Amygdala (tissue), 56 donors: ENCODE data around the gene SCUBE1.

Experiments
- DNase-seq, 56 donors: peaks; one replicate each; lab custom pipeline; 2025; lab: John Stamatoyannopoulos, UW

Gene SCUBE1

GRCh38 chr22:43305806-43306205 is 37.4 kb downstream of the SCUBE1 start:
- no peak for DNase-seq

- DNase-seq = no peak
Measured at GRCh38 chr22:43304831-43305590, 38.2 kb downstream of the SCUBE1 start.

GRCh38 chr22:43303751-43304150 is 39.4 kb downstream of the SCUBE1 start:
- no peak for DNase-seq

GRCh38 chr22:43303166-43303565 is 40.0 kb downstream of the SCUBE1 start:
- no peak for DNase-seq

GRCh38 chr22:43302531-43303041 is 40.6 kb downstream of the SCUBE1 start:
- no peak for DNase-seq

- DNase-seq = no peak
Measured at GRCh38 chr22:43301866-43302265, 41.3 kb downstream of the SCUBE1 start.

- no peak for DNase-seq
Measured at GRCh38 chr22:43300891-43301676, 42.1 kb downstream of the SCUBE1 start.

- no peak for DNase-seq
Measured at GRCh38 chr22:43299736-43300135, 43.4 kb downstream of the SCUBE1 start.

GRCh38 chr22:43298062-43298801 is 44.9 kb downstream of the SCUBE1 start:
- DNase-seq = no peak

- no peak for DNase-seq
Measured at GRCh38 chr22:43297270-43298061, 45.7 kb downstream of the SCUBE1 start.

GRCh38 chr22:43296276-43296902 is 46.8 kb downstream of the SCUBE1 start:
- no peak for DNase-seq

GRCh38 chr22:43295660-43296059 is 47.5 kb downstream of the SCUBE1 start:
- no peak for DNase-seq

- no peak for DNase-seq
Measured at GRCh38 chr22:43295173-43295572, 48.0 kb downstream of the SCUBE1 start.

- peak in 1 of 56 donors; percentile 34 for DNase-seq
Measured at GRCh38 chr22:43293655-43294392, 49.3 kb downstream of the SCUBE1 start.

GRCh38 chr22:43293259-43293654 is 49.9 kb downstream of the SCUBE1 start:
- DNase-seq = no peak

GRCh38 chr22:43292630-43293018 is 50.5 kb downstream of the SCUBE1 start:
- no peak for DNase-seq

GRCh38 chr22:43291381-43291780 is 51.8 kb downstream of the SCUBE1 start:
- no peak for DNase-seq

- DNase-seq = no peak
Measured at GRCh38 chr22:43289976-43290721, 53.0 kb downstream of the SCUBE1 start.
